T-helper 2 cell treated with Interferon-gamma antibody and Interleukin-4, amounts not matched to agents 100 ng/mL and 5 ng/mL, for 36 hours (primary cell): ENCODE results near the gene MED16. TPM values are rescaled to one million over a fixed set of nuclear protein-coding genes. Genes with fewer than 3 reads are reported as not detected.

ENCODE experiments used
- intact Hi-C: fragments of 100-400 bp; cut with micrococcal nuclease; formaldehyde crosslinking; loops from one replicate; pipeline ENCODE4 v1.15.1; 2023
- total RNA-seq: library from RNA; stranded (reverse); gene quantifications from 2 replicates; pipeline ENCODE4 v1.2.3, GENCODE V29; 2022

MED16 gene, protein sequence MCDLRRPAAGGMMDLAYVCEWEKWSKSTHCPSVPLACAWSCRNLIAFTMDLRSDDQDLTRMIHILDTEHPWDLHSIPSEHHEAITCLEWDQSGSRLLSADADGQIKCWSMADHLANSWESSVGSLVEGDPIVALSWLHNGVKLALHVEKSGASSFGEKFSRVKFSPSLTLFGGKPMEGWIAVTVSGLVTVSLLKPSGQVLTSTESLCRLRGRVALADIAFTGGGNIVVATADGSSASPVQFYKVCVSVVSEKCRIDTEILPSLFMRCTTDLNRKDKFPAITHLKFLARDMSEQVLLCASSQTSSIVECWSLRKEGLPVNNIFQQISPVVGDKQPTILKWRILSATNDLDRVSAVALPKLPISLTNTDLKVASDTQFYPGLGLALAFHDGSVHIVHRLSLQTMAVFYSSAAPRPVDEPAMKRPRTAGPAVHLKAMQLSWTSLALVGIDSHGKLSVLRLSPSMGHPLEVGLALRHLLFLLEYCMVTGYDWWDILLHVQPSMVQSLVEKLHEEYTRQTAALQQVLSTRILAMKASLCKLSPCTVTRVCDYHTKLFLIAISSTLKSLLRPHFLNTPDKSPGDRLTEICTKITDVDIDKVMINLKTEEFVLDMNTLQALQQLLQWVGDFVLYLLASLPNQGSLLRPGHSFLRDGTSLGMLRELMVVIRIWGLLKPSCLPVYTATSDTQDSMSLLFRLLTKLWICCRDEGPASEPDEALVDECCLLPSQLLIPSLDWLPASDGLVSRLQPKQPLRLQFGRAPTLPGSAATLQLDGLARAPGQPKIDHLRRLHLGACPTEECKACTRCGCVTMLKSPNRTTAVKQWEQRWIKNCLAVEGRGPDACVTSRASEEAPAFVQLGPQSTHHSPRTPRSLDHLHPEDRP
- 62.2 and 66.7 TPM in 2 replicates for total RNA-seq

DNA sequence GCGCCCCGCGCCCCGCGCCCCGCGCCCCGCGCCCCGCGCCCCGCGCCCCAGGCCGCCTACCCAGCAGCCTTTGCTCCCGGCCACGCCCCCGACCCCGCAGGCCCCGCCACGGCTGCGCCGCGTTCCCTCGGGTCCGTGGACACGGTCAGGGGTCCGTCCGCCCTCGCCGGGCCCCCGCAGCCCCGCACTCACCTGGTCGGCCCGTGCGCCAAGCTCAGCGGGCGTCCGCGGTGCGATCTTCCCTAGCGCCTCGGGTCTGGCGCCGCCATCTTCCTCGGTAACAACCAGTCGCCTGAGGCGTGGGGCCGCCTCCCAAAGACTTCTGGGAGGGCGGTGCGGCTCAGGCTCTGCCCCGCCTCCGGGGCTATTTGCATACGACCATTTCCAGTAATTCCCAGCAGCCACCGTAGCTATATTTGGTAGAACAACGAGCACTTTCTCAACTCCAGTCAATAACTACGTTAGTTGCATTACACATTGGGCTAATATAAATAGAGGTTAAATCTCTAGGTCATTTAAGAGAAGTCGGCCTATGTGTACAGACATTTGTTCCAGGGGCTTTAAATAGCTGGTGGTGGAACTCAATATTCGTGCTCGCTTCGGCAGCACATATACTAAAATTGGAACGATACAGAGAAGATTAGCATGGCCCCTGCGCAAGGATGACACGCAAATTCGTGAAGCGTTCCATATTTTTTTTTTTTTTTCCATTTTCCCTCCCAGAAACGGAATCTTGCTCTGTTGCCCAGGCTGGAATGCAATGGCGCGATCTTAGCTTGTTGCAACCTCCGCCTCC lies at the start of gene MED16, which contains the start of gene RNU6-9:
TSS of gene MED16 (minus strand) at position 294 of the 796 bp plus-strand sequence. CDS start 2,056 bp downstream, outside the sequence.
TSS of gene RNU6-9 (plus strand) at position 591 of the 796 bp plus-strand sequence.
- intact Hi-C loops: loop anchor here (1.0 to 2.0 kb wide), 3 partner anchors 16 to 30 kb away; no protein-coding TSS in a partner anchor

DNA sequence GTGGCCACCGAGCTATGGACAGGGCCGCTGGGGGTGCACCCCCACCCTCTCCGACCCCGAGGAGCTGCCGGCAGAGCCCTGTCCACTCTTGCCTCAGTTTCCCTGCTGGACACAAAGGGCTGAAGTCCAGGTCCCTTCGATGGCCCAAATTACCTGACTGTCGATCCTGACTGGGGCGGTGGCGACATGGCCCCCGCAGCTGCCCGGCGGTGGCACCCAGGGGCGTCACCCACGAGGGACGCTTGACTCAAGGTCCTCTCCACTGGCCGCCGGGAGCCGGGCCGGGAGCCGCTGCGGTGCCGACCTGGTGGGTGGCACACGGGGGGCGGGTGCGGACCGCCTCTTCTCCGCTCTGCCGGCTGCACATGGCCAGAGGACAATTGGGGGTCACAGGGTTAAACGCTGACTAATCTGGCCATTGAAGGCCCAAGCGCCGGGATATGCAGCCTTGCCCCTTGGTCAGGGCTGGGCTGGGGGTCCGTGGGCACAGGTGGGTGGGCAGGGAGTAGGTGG lies 49.2 kb upstream of the MED16 start:
- intact Hi-C loops: no loop called here

- intact Hi-C loops: no loop called here
Measured at GRCh38 chr19:941292-942132, 48.5 kb upstream of the MED16 start.

GRCh38 chr19:940591-941291 lies 47.8 kb upstream of the MED16 start:
- intact Hi-C loops: no loop called here

DNA sequence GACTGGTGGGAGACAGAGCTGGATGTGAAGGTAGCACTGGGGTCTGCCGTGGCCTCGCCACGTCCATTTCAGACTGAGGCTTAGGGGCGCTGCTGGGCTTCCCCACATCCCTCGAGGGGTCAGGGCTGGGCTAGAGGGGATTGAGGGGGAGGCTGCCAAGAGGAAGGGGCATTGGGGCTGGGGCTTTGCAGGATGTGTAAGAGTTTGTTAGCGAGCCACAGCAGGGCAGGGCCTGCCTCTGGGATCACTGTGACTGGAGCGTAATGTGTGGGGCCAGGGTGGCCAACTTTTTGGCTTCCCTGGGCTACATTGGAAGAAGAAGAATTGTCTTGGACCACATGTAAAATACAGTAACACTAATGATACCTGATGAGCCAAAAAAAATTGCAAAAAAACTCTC lies 46.9 kb upstream of the MED16 start:
- intact Hi-C loops: no loop called here

- intact Hi-C loops: no loop called here
Measured at GRCh38 chr19:939439-939838, 46.5 kb upstream of the MED16 start.

DNA sequence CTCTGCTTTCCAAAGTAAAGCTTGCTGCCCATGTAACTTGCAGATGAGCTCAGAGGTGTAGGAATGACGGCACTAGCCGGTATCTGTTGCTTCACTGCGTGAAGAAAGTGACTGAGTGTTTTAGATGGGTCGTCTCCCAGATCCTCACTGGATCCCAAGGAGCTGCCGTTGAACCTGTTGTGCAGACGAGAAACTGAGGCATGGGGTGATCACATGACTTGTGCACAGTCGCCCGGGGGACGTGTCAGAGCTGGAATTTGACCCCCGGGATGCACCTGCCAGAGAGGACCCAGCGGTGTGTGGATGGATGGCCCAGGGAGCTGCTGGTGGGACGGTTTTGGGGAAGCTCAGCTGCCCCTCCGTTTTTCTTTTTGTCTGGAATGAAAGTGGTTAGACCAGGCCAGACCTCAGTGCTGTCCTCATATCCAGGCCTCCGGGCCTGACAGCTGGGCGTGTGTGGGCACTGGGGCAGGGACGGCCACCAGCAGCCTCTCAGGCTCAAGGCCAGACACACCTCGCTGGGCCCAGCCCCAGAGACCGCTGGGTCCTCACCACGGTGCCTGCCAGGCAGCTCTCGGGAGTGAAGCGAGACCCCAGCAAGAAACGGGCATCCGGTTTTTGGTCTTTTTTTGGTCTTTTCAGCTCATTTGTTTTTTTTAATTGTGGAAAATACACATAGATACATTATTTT lies 45.4 kb upstream of the MED16 start:
- intact Hi-C loops: no loop called here

DNA sequence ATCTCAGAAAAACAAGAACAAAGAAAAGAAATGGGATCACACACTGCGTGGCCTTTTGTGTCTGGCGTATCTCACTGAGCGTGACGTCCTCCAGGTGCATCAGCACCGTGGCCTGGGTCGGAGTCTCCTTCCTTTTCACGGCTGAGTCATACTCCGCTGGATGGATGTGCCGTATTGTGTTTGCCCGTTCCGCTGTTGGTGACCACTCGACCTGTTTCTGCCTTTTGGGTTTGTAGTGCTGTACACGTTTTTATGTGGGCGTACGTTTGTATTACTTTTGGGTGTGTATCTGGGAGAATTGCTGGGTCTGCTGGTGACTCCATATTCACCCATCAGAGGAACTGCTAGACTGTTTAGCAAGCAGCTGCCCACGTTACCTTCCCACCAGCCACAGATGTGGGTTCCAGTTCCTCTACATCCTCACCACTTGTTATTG lies 44.3 kb upstream of the MED16 start:
- intact Hi-C loops: no loop called here

GRCh38 chr19:936175-936546 lies 43.2 kb upstream of the MED16 start:
- intact Hi-C loops: no loop called here

- intact Hi-C loops: no loop called here
Measured at GRCh38 chr19:934865-935479, 42.0 kb upstream of the MED16 start.

- intact Hi-C loops: no loop called here
Measured at GRCh38 chr19:934197-934840, 41.3 kb upstream of the MED16 start.

- intact Hi-C loops: no loop called here
Measured at GRCh38 chr19:933553-933882, 40.5 kb upstream of the MED16 start.

DNA sequence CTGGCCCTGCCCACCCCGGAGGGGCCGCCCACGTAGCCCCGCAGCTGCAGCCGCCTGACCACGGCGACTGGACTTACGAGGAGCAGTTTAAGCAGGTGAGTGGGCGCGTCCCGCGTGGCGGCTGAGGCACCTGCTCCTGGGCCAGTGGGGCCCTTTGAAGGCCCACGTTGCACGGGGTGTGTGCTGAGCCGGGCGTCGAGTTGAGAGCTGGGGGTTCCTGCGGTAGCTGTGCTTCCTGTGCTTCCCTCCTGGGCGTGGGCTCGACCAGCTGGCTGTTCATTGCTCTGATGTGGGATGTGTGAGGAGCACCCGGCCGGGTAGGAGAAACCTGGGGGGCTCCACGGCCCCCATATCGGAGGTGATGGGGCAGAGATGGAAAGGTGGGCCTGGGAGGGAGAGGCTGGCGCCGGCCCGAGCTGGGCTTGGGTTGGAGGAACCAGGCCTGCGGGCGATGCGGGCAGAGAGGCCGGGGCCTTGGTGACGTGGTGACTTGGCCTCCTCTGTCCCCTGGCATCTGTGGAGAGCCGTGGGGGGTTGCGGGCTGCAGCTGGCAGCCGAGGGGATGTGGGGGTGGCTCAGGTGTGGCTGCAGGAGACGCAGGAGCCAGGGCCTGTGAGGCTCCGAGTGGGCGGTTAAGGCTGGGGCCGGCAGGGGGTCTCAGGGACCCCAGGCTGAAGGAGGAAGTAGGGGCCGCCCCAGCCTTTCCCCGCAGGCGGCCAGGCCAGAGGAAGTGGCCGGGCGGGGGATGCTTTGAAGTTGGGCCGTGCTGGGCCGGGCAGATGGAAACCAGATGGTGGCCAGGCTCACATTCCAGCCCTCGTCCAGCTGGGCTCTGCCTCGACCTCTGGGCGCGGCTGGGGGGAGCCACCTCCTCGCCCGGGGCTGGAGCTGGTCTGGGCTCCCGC lies 39.9 kb upstream of the MED16 start:
- intact Hi-C loops: no loop called here

DNA sequence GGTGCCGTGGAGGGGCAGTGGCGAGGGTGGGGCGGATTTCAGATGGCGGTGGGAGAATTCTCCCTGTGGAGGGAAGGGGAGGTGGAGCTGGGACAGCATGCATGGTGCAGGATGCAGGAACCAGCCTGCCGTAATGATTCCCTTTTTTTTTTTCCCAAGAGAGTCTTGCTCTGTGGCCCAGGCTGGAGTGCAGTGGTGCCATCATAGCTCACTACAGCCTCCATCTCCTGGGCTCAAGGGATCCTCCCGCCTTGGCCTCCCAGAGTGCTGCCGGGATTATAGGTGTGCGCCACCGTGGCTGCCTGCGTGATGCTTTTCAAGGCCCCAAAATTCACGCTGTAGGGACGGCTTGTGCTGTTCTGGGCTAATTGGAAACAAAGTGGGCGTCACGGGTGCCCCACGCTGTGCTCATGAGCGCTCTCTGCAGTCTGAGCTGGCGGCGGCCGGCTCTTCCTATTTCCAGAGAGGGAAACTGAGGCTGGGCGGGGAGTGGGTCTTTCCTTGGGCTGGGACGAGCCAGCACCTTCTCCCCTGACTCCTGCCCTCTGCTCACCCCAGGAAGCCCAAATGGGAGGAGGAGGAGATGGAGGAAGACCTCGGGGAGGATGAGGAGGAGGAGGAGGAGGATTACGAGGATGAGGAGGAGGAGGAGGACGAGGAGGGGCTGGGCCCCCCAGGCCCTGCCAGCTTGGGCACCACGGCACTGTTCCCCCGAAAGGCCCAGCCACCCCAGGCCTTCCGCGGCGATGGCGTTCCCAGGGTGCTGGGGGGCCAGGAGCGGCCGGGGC lies 39.1 kb upstream of the MED16 start:
- intact Hi-C loops: no loop called here

DNA sequence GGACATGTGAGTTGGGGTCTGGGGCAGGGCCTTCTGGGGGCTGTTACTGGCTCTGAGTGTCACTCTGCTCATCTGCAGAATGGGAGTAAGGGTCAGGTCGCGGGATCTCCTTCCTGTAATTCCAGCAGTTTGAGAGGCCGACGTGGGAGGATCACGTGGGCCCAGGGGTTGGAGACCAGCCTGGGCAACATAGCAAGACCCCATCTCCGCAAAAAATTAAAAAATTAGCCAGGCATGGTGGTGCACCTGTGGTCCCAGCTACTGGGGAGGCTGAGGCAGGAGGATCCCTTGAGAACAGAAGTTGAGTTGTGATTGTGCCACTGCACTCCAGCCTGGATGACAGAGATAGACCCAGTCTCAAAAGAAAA lies 36.9 kb upstream of the MED16 start:
- intact Hi-C loops: loop anchor here (5.0 kb wide), 1 partner anchor 37 kb away; no protein-coding TSS in a partner anchor

DNA sequence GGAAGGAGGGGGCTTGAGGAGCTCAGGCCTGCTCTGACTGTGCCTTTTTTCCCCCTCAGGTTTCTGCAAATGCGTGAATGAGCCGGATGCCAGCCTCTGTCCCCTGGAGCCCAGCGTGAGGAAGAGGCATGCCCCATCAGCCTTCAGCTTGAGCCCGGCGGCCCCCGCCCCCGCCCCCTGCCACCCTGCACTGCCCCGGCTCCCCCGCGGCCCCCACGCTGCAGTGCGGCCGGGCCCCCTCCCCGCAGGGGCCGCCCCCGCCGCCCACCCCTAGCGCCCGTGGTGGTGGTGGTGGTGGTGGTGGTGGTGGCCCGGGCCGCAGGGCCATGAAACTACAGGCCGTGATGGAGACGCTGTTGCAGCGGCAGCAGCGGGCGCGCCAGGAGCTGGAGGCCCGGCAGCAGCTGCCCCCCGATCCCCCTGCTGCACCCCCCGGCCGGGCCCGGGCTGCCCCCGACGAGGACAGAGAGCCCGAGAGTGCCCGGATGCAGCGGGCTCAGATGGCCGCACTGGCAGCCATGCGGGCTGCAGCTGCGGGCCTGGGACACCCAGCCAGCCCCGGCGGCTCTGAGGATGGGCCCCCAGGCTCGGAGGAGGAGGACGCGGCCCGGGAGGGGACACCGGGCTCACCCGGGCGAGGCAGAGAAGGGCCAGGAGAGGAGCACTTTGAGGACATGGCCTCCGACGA lies 36.4 kb upstream of the MED16 start:
- intact Hi-C loops: loop anchor here (5.0 kb wide), 1 partner anchor 38 kb away; no protein-coding TSS in a partner anchor
